A549 (cell line): ENCODE data around the gene DGKD. TPM values are rescaled to one million over a fixed set of nuclear protein-coding genes. Genes with fewer than 3 reads are reported as not detected.
"Not testable (repeated sequence)": the region's sequence is repeated elsewhere in the genome, so short reads cannot be mapped to it uniquely, and the experiment has no call there.

Source experiments
- ATAC-seq, 2 experiments: fragments of 200-7000 bp in 1 of 2; fragments of >200 bp in 1 of 2; cut with Nextera tagmentation in 1 of 2; cut with Tn5 transposase in 1 of 2; 3 replicates each; pipeline versions ENCODE4 v1.8.0 to v1.9.1; 2018 to 2020; ENCODE audit warnings: mild to moderate bottlenecking in 1 of 2, moderate library complexity in 1 of 2
- CTCF ChIA-PET: fragments of 300-600 bp; sonication (Branson Sonifier 250); formaldehyde crosslinking; extraction: SDS; loops from one replicate; lab custom pipeline; 2021; ENCODE audit warnings: antibody characterized with exemption, inconsistent platforms; lab: Yijun Ruan, JAX
- POLR2A ChIA-PET: fragments of 350-600 bp; formaldehyde crosslinking; extraction: SDS; loops from one replicate; lab custom pipeline; 2021; ENCODE audit warnings: antibody characterized with exemption, inconsistent platforms; lab: Yijun Ruan, JAX
- DNase-seq, 2 experiments: peaks; one replicate each; pipeline versions ENCODE4 v3.0.0 to v3.0.0-alpha.2; 2011 to 2016; ENCODE audit warnings: low read depth in 1 of 2, low spot score in 1 of 2
- FAIRE-seq: peaks from 2 replicates; lab custom pipeline; 2011; peaks lifted over from hg19 to GRCh38; lab: Jason Lieb, UNC
- H3K27ac ChIP-seq, 2 experiments: fragments of >200 bp; sonication (Bioruptor Twin); formaldehyde crosslinking; 3 replicates each; pipeline ENCODE4 v1.5.1; 2016 to 2017
- H3K4me1 ChIP-seq: fragments of >200 bp; sonication (Bioruptor Twin); formaldehyde crosslinking; 3 replicates; pipeline ENCODE4 v1.6.1; 2016
- H3K4me2 ChIP-seq: fragments of >200 bp; sonication (Bioruptor Twin); formaldehyde crosslinking; 3 replicates; pipeline ENCODE4 v1.6.1; 2016
- H3K4me3 ChIP-seq: fragments of >200 bp; sonication (Bioruptor Twin); formaldehyde crosslinking; 3 replicates; pipeline ENCODE4 v1.5.1; 2016
- H3K9me3 ChIP-seq: fragments of >200 bp; sonication (Bioruptor Twin); formaldehyde crosslinking; 3 replicates; pipeline ENCODE4 v1.6.1; 2016
- ATOH8 ChIP-seq: fragments of 250-450 bp; sonication (Bioruptor Pico); IDR thresholded peaks from 2 replicates; pipeline ENCODE4 v1.5.0; 2020; ENCODE audit warnings: low read depth, mild to moderate bottlenecking, moderate library complexity
- CBX2 ChIP-seq: fragments of 200-600 bp; sonication (generic); IDR thresholded peaks from 2 replicates; pipeline ENCODE4 v1.6.1; 2016; ENCODE audit warnings: low read depth, mild to moderate bottlenecking, borderline replicate concordance
- CBX8 ChIP-seq: fragments of 200-600 bp; sonication (generic); IDR thresholded peaks from 2 replicates; pipeline ENCODE4 v1.6.1; 2016
- CHD2 ChIP-seq: fragments of 150-350 bp; IDR thresholded peaks from 2 replicates; pipeline ENCODE4 v1.6.1; 2014; ENCODE audit warnings: low read length; ENCODE audit not compliant: partially characterized antibody
- E2F6 ChIP-seq: IDR thresholded peaks from 2 replicates; pipeline ENCODE4 v1.6.1; 2012; ENCODE audit warnings: low read depth, borderline replicate concordance
- EHF ChIP-seq: fragments of 250-450 bp; sonication (Bioruptor Pico); IDR thresholded peaks from 2 replicates; pipeline ENCODE4 v1.5.0; 2020; ENCODE audit warnings: mild to moderate bottlenecking
- EP300 ChIP-seq, 2 experiments: fragments of >200 bp; sonication (Bioruptor Twin); formaldehyde crosslinking; IDR thresholded peaks; 2 replicates in 1 of 2; 3 replicates in 1 of 2; pipeline ENCODE4 v1.6.1; 2016 to 2017
- FOXS1 ChIP-seq: fragments of 250-450 bp; sonication (Bioruptor Pico); IDR thresholded peaks from 2 replicates; pipeline ENCODE4 v1.5.0; 2020; ENCODE audit warnings: mild to moderate bottlenecking, moderate library complexity
- GATA3 ChIP-seq: IDR thresholded peaks from 2 replicates; pipeline ENCODE4 v1.6.1; 2012; ENCODE audit warnings: borderline replicate concordance
- HDAC2 ChIP-seq: fragments of 200-600 bp; sonication (generic); IDR thresholded peaks from 2 replicates; pipeline ENCODE4 v1.6.1; 2016
- HES2 ChIP-seq: fragments of >200 bp; sonication (Bioruptor Twin); formaldehyde crosslinking; IDR thresholded peaks from 2 replicates; pipeline ENCODE4 v1.6.1; 2016
- HOXA7 ChIP-seq: fragments of 250-450 bp; sonication (Bioruptor Pico); IDR thresholded peaks from 2 replicates; pipeline ENCODE4 v1.5.0; 2020; ENCODE audit warnings: mild to moderate bottlenecking, moderate library complexity
- HOXB5 ChIP-seq: fragments of 250-450 bp; sonication (Bioruptor Pico); IDR thresholded peaks from 2 replicates; pipeline ENCODE4 v1.5.0; 2020; ENCODE audit warnings: mild to moderate bottlenecking, moderate library complexity
- MYC ChIP-seq: IDR thresholded peaks from 2 replicates; pipeline ENCODE4 v1.6.1; 2012; ENCODE audit warnings: mild to moderate bottlenecking, inconsistent platforms, low read length, improper control_type of control experiment, borderline replicate concordance
- PBX3 ChIP-seq: IDR thresholded peaks from 2 replicates; pipeline ENCODE4 v1.6.1; 2012
- PHF8 ChIP-seq: fragments of 200-600 bp; sonication (generic); IDR thresholded peaks from 2 replicates; pipeline ENCODE4 v1.6.1; 2016; ENCODE audit warnings: low read depth, mild to moderate bottlenecking, antibody characterized with exemption, moderate library complexity, borderline replicate concordance
- REST ChIP-seq: fragments of 200-600 bp; sonication (generic); IDR thresholded peaks from 2 replicates; pipeline ENCODE4 v1.6.1; 2016; ENCODE audit warnings: antibody characterized with exemption, mild to moderate bottlenecking, moderate library complexity
- ZC3H11A ChIP-seq: fragments of 450-650 bp; IDR thresholded peaks from 2 replicates; pipeline ENCODE4 v1.6.1; 2014; ENCODE audit warnings: antibody characterized with exemption, mild to moderate bottlenecking
- ZFP36 ChIP-seq: fragments of 450-650 bp; IDR thresholded peaks from 2 replicates; pipeline ENCODE4 v1.6.1; 2014; ENCODE audit warnings: borderline replicate concordance; ENCODE audit not compliant: partially characterized antibody
- ZNF302 ChIP-seq: fragments of 250-450 bp; sonication (Bioruptor Pico); IDR thresholded peaks from 2 replicates; pipeline ENCODE4 v1.9.0; 2021; ENCODE audit warnings: inconsistent platforms, mild to moderate bottlenecking, moderate library complexity
- ZSCAN20 ChIP-seq: fragments of 250-450 bp; sonication (Bioruptor Pico); IDR thresholded peaks from 2 replicates; pipeline ENCODE4 v1.8.0; 2022; ENCODE audit warnings: mild to moderate bottlenecking, moderate library complexity
- WGBS: methylation state at CpG from one replicate; pipeline ENCODE4 v1.1.6; 2017; ENCODE audit errors: missing lambda C conversion rate; 5-methylcytosine and 5-hydroxymethylcytosine counted together
- polyA plus RNA-seq, 4 experiments: library from polyadenylated mRNA; depleted of rRNA in 3 of 4; stranded (reverse); fragments of >200 nt; fragmentation: RNase III in 1 of 4; extraction: RNeasy Plus Mini Kit Qiagen cat#74134 plus additional on column Dnase treatment in 1 of 4; gene quantifications; 2 replicates in 3 of 4; 3 replicates in 1 of 4; pipeline ENCODE4 v1.2.3, GENCODE V29; 2011 to 2017
- TF ChIP-seq, protein P1 (sequence below): IDR thresholded peaks from 2 replicates; pipeline ENCODE4 v1.6.1; 2012

DGKD gene
- polyA plus RNA-seq, 2 of the 4 experiments (the other 2 are of a cell fraction), result 68.8 to 99.6 TPM

- no peak for TF ChIP-seq CBX2
- TF ChIP-seq MYC, result no peak
- TF ChIP-seq, all 56 proteins: peak for 0
- FAIRE-seq (no peak), DNase-seq (no peak), ATAC-seq (no peak)
- POLR2A ChIA-PET, result no interaction called here
- 0 out of 6 replicates have a peak overlapping the region, but pooled peaks of 1 of the 2 experiments have one; percentile 3 for H3K27ac ChIP-seq
- no peak overlapping the region for H3K4me3 ChIP-seq
- CTCF ChIA-PET, result interaction anchor here (0.8 to 3.1 kb wide), 6 partner anchors 8 to 460 kb away, joined by 3 to 9 read pairs (median 5); no protein-coding TSS in a partner anchor
- WGBS, result 86% methylated on average over 8 of the region's 8 CpGs
- no peaks in the 10 kb centered on the region for H3K9me3 ChIP-seq
- H3K4me2 ChIP-seq, result no peak overlapping the region
- peaks cover 57% of the 10 kb centered on the region for H3K4me1 ChIP-seq
Observed at GRCh38 chr2:233372855-233373254, 18.6 kb downstream of the DGKD start.

DNA sequence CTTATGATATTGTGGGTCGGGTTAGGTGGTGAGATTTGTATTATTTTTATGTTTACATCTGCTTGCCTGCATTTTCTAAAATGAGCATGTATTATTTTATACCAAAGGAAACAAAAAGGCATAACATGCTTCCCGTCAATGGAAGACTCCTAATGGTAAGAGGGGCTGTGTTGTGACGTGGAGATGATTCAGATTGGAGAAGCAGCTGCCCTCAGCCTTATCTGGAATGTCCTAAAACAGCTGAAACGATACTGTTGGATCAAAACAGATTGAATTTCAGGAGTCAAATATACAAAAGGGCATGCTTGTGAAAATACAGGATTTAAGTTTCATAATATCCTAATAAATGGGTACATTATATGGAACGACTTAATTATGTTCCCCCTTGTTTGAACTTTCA, 19.0 kb downstream of the DGKD start:
- CTCF ChIA-PET, result interaction anchor here (0.8 to 3.1 kb wide), 7 partner anchors 7 to 459 kb away, joined by 3 to 9 read pairs (median 4); no protein-coding TSS in a partner anchor
- POLR2A ChIA-PET, result no interaction called here
- no peak overlapping the region for H3K4me2 ChIP-seq
- no peak overlapping the region for H3K4me3 ChIP-seq
- no peak for FAIRE-seq
- peaks cover 57% of the 10 kb centered on the region for H3K4me1 ChIP-seq
- no peak for TF ChIP-seq HDAC2
- TF ChIP-seq CBX8, result no peak
- no peak for TF ChIP-seq ZFP36
- no peak for TF ChIP-seq FOXS1 (CRISPR knock-in tag)
- TF ChIP-seq CBX2, result no peak
- no peak for TF ChIP-seq HES2
- TF ChIP-seq ZSCAN20, result no peak
- no peak for TF ChIP-seq ZC3H11A
- TF ChIP-seq EHF (CRISPR knock-in tag), result no peak
- TF ChIP-seq, all 56 proteins: peak for 0
- DNase-seq, result no peak
- WGBS, result 75% methylated on average over 5 of the region's 5 CpGs
- Histone ChIP-seq H3K27ac (no peak overlapping the region), H3K9me3 (no peaks in the 10 kb centered on the region)
- ATAC-seq, result no peak

DNA sequence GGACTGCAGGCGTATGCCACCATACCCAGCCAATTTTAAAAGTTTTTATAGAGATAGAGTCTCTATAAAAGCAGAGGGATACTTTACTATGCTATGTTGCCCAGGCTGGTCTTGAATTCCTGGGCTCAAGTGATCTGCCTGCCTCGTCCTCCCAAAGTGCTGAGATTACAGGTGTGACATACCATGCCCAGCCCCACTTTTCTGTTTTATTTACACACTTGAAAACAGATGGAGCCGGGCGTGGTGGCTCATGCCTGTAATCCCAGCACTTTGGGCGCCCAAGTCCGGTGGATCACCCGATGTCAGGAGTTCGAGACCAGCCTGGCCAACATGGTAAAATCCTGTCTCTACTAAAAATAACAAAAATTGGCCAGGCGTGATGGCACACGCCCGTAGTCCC, 20.5 kb downstream of the DGKD start:
- FAIRE-seq, H3K9me3 ChIP-seq, POLR2A ChIA-PET, DNase-seq, H3K4me2 ChIP-seq, H3K4me3 ChIP-seq, ATAC-seq: not testable (repeated sequence)
- Histone ChIP-seq H3K27ac (peak overlapping the region in 1 of 2 experiments; percentile 54; a peak in 1 of 6 replicates), H3K4me1 (peaks cover 55% of the 10 kb centered on the region)
- 89% methylated on average over 11 of the region's 11 CpGs for WGBS
- CTCF ChIA-PET, result interaction anchor here (0.6 to 1.8 kb wide), 4 partner anchors 10 to 69 kb away, joined by 3 to 4 read pairs (median 4); no protein-coding TSS in a partner anchor

- H3K4me2 ChIP-seq, result peak overlapping the region; percentile 27; the same call in 1 of the 3 replicates
- no peaks in the 10 kb centered on the region for H3K9me3 ChIP-seq
- ATAC-seq (no peak; a peak in 1 of 6 replicates), DNase-seq (no peak), FAIRE-seq (no peak)
- no peak overlapping the region for H3K4me3 ChIP-seq
- H3K27ac ChIP-seq, result peak overlapping the region; percentile 14 to 54; a peak in 3 of 6 replicates
- H3K4me1 ChIP-seq, result peaks cover 58% of the 10 kb centered on the region
- WGBS, result 65% methylated on average over 10 of the region's 10 CpGs
- ChIA-PET POLR2A (no interaction called here), CTCF (interaction anchor here (0.6 to 1.8 kb wide), 4 partner anchors 9 to 336 kb away, joined by 3 to 4 read pairs (median 3); no protein-coding TSS in a partner anchor)
- TF ChIP-seq ZFP36, result no peak
- no peak for TF ChIP-seq CHD2
- no peak for TF ChIP-seq HOXB5
- TF ChIP-seq PHF8, result no peak
- no peak for TF ChIP-seq EP300 (IDR thresholded peaks at IDR 0.05)
- TF ChIP-seq PBX3, result no peak
- no peak for TF ChIP-seq GATA3
- TF ChIP-seq REST, result no peak
- TF ChIP-seq ZC3H11A, result no peak
- TF ChIP-seq ATOH8, result no peak
- no peak for TF ChIP-seq ZNF302 (CRISPR knock-in tag)
- TF ChIP-seq, protein P1, sequence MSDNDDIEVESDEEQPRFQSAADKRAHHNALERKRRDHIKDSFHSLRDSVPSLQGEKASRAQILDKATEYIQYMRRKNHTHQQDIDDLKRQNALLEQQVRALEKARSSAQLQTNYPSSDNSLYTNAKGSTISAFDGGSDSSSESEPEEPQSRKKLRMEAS, result no peak
- TF ChIP-seq ZSCAN20, result no peak
- no peak for TF ChIP-seq E2F6
- no peak for TF ChIP-seq HOXA7 (CRISPR knock-in tag)
Observed at GRCh38 chr2:233375490-233376314, 21.4 kb downstream of the DGKD start.
